GM21526 (cell line): ENCODE results near the gene PTPRE.

Source experiments
- ATAC-seq: cut with Tn5 transposase; IDR thresholded peaks from one replicate; pipeline ENCODE4 v1.9.1; 2021; ENCODE audit warnings: moderate library complexity; ENCODE audit not compliant: unreplicated experiment, low FRiP score

The PTPRE gene

DNA sequence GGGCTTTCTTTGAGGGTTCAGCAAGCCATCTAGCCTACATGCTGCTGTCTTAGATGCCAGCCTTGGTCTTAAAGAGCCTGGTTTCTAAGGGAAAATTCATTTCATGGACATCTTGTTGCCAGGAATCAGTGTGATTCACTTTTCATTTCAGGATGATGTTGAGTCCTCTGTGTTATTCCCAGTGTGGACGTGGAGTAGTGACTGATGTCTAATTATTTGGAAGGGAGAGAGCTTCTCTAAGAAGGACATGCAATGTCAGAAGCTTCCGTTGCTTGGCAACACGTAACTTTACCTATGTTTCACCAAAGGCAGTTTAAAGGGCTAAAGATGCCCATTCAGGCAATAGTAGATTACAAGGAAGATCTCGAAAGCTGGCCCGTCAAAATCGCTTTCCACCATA is 89.0 kb downstream of the PTPRE start:
- no peak for ATAC-seq

DNA sequence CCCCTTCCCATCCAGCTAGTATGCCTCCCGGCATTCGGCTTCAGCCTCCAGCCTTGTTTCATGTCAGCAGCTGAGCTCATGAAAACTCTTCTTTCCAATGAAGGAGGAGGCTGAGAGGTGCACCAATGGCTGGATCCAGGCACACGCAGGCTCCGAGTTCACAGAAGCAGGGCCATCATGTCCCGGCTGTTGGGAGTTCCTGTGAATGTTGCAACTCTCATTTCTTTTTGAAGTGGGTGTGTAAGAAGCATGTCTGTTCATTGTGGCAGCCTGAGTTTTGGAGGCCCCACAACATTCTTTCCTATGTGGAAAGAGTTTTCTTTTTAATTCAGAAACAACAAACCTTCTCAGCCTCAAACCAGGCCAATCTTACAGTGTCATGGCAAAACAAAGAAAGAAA is 89.7 kb downstream of the PTPRE start:
- no peak for ATAC-seq

DNA sequence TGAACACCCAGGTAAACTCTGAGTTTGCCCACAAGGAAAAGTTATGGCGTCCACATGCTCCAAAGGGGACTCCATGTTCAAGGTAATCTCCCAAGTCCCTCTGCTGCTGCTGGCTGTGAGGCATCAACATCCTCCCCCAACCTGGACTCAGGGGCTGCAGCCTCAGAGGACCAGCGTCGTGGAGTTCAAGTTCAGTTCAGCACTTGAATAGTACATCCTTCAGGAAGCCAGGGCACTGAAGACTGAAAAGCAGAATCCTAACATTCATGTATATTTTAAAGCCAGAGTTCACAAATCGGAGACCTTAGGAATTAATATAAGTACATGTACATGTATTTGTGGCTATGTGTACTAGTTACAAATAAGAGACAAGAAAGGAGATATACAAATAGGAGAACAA is 90.4 kb downstream of the PTPRE start:
- ATAC-seq, result no peak

DNA sequence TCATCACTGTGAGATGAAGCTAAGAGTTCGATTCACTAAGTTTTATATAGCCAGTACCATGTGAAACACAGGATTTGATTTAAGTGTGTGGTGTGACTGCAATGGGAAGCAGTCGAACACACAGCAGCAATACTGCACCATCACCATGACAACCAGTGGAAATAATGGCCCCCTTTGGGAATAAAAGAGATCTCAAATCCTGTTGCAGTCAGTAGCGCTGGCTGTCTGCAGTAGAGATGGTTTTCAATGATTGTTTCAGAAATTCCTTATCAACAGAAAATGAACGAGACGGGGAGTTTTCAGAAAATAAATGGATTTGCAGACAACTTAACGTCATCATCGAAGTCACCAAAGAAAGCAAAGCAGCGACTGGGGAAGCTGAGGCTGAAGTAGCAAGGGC is 91.0 kb downstream of the PTPRE start:
- no peak for ATAC-seq

DNA sequence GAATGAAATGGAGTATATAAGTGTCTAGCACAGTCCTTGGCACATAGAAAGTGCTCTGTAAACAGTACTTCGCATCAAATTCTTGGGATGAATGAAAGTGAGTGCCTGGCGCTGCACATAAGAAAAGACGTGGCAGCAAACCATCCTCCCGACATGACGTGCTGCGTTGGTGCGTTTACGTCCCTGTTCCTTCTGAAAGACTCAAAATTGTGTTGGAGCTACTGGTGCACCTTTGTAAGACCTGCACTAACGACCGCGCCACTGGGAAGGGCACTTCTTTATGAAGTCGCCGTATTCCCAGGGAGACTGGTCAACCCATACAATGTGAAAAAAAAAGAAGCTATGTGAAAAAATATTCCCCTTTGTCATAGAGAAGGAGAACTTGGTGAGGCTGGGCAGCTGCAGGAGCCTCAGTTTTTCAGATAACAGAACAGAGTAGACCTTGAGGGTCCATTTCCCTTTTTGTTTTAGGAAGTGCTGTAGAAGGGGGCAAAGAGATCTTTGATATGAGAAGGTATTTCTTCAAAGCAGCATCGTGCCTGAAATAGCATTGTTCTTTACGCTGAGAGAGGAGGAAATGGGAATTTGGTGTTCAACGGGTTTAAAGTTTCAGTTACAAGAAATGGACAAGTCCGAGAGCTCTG is 91.7 kb downstream of the PTPRE start:
- ATAC-seq, result no peak

DNA sequence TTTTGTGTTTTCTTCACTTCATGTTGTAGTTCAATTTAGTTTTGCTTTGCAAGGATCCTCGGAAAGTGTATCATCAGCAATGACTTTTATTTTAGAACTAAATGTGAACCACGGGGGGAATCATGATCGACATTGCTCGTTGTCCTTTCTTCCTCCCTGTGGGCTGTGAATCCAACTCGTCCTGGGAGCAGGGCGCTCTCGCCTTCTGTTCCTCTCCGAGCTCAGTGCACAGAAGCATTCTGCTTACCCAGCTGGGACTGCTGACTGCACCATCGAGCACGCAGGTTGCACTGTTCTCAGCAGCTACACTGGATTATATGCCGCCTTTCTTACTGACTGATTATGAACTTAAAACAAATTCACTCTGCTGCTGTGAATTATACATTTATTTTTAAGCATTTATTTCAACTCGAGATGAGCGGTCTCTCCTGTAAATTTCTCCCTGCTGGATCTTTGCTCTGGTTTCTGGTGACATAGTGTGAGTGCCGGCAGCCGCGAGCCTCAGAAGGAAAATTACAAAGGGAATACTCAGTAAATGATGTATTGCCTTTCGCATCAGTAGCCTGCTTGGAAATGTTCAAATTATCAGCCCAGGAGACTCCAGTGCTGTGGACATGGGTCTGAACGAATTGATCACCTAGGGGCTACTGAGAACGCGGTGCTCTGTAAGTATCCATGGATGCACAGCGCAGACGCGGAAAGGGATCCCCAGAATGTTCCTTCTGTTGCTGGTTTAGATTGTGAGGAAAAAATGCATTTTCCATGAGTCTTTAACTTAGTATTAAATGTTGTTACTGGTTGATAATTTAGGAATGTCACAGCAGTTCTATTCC is 92.6 kb downstream of the PTPRE start:
- ATAC-seq, result no peak

DNA sequence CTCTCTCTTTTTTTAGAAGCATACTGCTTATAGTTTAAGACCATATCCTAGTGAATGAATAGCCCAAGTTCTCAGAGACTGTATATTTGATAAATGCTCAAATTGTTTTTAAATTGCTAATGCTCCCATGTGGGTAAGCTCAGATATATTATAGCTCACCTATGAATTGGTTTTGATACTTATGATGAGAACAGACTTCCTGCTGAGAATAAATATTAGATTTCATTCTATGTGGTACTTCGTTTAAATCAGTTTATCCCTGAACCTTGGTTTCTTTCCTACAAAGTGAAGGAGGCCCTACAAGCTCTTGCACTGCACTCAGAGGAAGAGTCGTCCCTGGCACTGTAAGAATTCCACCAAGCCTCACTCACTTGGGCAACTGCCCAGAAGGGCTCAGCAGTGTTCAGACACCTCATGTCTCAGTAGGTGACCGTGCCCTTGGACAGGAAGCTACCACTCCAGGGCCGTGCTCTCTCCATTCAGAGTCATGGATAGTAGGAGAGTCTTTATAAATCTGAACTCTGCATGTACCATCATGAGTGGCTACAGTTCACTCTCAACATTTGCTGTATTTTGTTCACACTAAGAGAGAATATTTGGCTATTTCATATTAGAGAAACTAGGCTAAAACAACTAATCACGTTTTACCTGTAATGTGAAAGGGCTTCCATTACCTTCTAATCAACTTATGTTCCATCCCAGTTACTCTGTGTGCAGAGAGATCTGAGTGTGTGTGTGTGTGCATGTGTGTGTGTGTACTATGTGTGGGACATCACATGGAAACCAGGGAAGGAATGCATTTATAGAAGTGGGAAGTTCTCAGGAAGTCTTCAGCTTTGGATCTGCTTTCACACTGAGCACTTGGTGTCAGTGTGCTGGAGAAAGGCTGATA is 93.8 kb downstream of the PTPRE start:
- ATAC-seq, result no peak

DNA sequence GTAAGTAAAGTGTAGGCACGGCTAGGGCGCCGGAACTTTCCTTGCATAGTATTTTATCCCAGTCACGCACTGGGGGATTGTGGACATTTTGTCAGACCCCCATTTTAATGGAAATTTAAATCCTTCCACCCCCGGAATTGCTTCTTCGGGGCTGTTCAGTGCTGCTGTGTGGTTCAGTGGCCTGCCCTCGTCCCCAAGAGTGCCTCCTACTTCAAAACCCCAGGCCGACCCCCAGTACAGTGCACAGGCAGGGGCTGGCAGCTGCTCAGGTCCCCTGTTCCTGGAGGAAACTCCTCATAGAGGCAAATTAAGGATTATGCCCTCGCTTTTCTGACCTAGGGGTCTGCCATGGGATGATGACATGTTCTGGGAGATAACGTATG is 94.5 kb downstream of the PTPRE start:
- ATAC-seq, result no peak

DNA sequence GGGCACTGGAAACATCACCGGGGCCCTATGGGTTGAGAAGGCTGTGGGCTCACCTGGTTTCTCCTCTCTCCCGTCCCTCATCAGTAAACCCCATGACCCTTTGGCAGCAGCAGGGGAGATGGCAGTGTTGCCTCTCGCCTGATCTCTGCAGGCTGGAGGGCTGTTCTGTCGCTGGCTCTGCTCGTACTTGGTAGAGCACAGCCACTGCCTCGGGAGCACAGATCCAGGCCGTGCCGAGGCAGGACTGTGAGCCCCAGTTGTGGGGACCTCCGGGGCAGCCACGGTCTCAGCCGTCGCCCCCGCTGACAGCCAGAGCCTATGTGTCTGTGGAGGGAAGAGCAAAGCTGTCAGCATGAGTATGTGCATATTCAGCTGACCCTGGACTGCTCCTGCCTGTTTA is 94.9 kb downstream of the PTPRE start:
- ATAC-seq, result no peak

DNA sequence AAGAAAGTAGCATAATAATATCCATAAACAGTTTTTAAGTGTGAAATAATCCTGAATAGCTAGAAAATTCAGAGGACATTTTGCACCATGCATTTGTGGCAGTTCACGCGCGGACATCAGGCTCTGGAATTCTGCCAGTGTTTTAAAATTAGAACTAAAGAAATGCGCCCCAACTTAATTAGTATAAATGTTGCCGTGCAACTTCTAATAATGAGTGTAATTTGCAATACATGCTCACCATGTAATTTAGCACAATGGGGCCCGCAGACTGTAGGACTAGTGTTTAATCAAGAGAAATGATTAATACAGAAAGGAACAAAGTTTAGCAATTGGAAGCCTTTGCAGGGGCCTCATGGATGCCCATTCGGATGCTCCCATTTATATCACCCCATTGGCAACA is 96.6 kb downstream of the PTPRE start:
- no peak for ATAC-seq

DNA sequence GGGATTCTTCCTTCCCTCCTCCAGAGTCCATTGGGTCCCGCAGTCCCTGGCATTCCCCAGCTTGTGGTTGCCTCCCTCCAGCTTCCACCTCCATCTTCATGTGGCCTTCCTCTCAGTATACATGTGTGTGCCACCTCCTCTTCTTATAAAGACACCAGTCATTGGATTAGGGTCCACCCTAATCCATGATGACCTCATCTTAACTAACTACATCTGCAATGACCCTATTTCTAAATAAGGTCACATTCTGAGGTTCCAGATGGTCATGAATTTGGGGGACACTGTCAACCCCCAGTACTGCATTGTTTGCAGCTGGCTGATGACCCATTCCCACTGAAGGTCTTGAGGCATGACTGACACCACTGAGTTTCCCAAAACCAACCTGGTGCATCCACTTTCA is 99.0 kb downstream of the PTPRE start:
- no peak for ATAC-seq

DNA sequence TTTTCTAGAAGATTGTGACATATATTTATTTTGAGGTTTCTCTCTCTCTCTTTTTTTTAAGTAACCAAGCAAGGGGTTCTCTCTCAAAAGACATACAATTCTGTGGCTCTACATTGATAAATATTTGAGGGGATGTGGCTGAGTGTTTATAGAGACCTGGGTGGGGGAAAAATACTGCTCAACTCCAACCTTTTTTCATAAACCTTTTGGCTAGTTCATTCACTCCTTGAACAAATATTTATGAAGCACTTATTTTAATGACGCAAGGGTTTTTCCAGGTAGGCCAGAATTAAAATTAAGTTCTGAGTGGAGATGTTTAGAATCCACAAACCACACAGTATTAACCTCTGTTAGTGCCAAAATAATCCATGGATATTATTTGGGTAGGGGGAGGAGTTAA is 100.2 kb downstream of the PTPRE start:
- no peak for ATAC-seq

DNA sequence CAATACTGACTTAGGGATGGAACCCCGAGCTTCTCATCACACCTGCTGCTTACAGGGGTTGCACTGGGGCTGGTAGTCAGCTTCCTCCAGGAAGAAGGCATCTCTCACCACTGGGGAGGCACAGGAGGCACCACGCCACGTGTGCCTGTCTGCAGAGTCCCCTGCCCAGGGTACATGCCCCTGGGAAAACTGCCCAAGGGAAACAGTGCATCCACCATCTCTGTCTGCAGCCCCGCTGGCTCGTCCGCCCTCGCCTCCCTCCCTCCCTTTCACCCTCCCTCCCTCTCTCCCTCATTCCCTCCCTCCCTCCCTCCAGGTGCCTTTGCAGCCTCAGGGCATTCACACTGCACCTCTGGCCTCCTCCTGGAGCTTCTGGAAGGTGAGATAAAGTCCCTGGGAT is 101.1 kb downstream of the PTPRE start:
- ATAC-seq, result no peak

DNA sequence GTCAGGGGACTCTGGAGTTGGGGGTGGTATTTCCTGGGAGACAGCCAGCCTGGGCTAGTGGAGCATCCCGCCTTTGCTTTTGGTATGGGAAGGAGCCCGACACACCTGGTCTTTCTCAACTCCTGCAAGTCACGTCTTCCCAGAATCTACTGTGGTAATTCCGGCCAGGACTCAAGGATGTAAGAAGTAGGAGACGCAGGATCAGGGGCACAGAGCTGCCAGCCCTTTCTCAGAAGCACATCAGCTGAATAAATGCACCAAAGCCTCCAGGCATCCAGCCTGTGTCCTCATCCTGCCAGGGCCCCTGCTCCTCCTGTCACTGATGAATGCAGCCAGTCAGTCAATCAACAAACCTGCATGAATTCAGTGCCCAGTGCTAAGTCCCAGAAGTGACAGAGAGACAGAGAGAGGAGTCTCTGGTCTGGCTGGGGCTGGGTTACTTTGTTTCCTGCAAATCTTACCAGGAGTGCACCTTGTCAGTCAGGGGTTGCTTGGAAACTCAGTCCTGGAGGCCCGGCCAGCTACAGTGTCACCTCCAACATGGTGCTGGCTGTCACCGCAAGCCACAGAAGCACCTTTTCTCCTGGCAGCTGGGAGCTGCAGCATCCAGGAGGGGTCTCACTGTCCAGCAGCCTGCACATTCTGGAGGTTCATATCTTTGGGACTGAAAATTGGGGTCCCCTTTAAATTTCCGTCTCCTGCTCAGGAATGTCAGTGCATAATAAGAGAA is 101.8 kb downstream of the PTPRE start:
- ATAC-seq, result no peak

DNA sequence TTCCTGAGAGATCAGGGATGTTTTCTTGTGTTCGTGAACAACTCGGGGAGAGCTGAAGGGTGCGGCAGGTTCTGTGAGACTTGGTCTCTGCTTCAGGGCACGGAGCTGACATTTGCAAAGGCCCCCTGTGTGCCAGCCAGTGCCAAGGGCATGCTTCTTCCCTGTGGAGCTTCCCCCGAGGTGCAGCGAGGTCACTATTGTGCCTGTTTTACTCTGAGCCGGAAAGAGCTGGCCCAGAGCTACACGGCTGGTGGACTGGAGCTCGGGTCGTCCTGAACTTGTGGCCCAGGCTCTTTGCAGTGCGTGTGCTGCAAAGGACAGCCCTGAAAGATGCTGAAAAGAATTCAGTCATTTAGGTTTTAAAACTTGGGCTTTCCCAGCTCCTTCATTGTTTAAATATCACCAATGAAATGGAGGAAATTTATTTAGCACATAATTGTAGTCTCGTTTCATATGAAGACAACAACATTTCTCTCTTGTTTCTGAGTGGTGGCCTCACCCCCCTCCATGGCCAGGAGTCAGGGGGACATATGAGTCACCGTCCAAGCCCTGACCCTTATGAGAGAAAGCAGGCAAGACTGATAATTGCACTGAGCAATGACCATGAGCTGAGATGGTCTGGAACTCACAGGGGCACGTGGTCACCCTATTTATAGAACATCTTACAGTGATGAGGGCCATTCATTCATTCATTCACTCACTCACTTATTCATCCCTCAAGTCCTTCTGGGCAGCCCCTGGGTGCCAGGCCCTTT is 102.6 kb downstream of the PTPRE start:
- ATAC-seq, result no peak

DNA sequence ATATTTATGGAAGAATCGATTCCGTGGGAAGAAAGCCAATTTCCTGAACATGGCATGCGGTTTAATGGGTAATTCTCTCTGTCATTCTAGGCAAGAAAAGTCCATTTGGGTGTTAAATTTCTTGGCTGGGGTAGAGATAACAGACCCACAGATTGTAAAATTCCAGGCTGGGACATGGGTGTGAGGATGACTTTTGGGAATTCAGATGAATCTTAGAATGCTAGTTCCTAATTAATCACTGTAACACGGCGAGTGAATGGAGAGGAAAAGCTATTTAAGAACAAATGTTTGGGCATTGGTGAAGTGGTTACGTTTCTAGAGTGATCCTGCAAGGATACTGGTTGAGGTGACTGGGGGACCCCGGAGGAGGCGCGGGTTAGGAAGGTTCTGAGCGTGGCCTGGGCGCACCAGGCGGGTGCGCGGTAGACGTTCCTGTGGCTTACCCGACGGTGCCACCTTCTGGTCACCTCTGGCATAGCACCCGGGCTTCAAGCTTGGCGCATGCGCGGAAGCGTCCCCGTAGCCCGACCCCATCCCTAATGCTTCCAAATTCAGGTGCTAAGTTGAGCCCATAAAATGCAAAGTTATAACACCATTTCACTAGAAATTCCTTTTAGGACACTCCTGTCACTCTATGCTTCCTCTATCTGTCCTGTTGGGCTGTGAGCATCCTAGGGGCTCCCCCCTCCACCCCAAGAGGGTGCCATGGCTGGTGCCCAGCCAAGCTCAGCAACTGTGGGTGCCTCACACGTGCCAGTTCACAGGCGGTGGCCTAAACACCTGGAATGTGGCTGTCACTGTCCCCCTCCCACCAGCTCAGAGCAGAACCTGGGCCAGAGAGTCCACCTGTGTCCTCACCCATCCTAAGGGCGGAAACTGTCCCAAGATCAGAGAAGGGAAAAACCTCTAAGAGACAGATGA is 104.4 kb downstream of the PTPRE start:
- peak; percentile 90 for ATAC-seq

DNA sequence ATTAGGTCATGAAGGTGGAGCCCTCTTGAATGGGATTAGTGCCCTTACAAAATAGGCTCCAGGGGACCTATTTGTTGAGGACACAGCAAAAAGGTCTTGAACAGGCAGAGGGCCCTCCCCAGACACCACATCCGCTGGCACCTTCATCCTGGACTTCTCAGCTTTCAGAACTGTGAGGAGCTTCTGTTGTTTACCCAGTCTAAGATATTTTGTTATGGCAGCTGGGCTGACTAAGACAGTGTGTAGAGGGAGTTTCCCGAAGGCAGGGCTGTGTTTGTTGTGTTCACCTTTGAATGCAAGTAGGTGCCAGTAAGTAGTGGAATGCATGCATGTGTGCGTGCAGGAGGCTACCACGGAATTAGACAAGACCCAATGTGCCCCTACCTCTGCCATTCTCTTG is 106.7 kb downstream of the PTPRE start:
- no peak for ATAC-seq

DNA sequence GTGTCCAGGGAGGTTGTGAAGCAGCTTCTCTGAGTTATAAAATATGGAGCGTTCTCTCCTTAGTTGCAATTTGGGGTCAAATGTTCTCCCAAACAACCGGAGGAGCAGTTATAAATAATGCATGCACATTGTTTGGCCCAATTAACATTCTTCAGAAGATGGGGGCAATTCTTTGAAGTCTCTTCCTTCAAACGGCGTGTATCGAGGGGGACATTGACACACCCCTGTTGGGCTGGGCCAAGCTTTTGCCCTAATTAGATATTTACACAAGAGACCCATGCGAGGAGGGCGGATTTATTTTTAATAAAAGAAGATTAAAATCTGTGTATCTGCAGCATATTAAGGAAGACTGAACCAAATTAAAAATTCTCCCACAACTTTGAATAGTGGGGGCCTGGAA is 107.3 kb downstream of the PTPRE start:
- no peak for ATAC-seq
